AG09319 (cell line): ENCODE data around the gene TMEM184A.

Source experiments
- DNase-seq: peaks from one replicate; pipeline ENCODE4 v3.0.0-alpha.2; 2010; ENCODE audit warnings: low read depth; ENCODE audit errors: extremely low read depth
- CTCF ChIP-seq: IDR thresholded peaks from 2 replicates; pipeline ENCODE4 v1.5.1; 2011; ENCODE audit warnings: low read depth, mild to moderate bottlenecking, inconsistent platforms, low read length, moderate library complexity

The TMEM184A gene

GRCh38 chr7:1531979-1532455 lies 24.0 kb downstream of the TMEM184A start:
- no peak for TF ChIP-seq CTCF
- DNase-seq, result no peak

- no peak for TF ChIP-seq CTCF
- no peak for DNase-seq
Observed at GRCh38 chr7:1531263-1531978, 24.6 kb downstream of the TMEM184A start.

GRCh38 chr7:1530946-1531262 lies 25.1 kb downstream of the TMEM184A start:
- no peak for TF ChIP-seq CTCF
- no peak for DNase-seq

- no peak for DNase-seq
- no peak for TF ChIP-seq CTCF
Observed at GRCh38 chr7:1529383-1530116, 26.5 kb downstream of the TMEM184A start.

- TF ChIP-seq CTCF, result no peak
- no peak for DNase-seq
Observed at GRCh38 chr7:1526271-1526754, 29.7 kb downstream of the TMEM184A start.

- TF ChIP-seq CTCF, result no peak
- DNase-seq, result no peak
Observed at GRCh38 chr7:1525409-1525808, 30.6 kb downstream of the TMEM184A start.

- no peak for DNase-seq
- TF ChIP-seq CTCF, result no peak
Observed at GRCh38 chr7:1523844-1524243, 32.2 kb downstream of the TMEM184A start.
